AG10803 (cell line): Measurements from ENCODE around the gene NUDT13.
"Not testable (repeated sequence)": the region's sequence is repeated elsewhere in the genome, so short reads cannot be mapped to it uniquely, and the experiment has no call there.

Experiments used
- DNase-seq: peaks from one replicate; pipeline ENCODE4 v3.0.0; 2010; ENCODE audit warnings: low read depth
- H3K4me3 ChIP-seq: 2 replicates; pipeline ENCODE4 v1.5.1; 2011; ENCODE audit warnings: mild to moderate bottlenecking, low read length, control low read depth
- TF ChIP-seq, protein P1 (sequence below): conservative IDR thresholded peaks from 2 replicates; pipeline ENCODE4 v1.5.1; 2011; ENCODE audit warnings: mild to moderate bottlenecking, low read length, control low read depth, inconsistent platforms

Gene NUDT13

DNA sequence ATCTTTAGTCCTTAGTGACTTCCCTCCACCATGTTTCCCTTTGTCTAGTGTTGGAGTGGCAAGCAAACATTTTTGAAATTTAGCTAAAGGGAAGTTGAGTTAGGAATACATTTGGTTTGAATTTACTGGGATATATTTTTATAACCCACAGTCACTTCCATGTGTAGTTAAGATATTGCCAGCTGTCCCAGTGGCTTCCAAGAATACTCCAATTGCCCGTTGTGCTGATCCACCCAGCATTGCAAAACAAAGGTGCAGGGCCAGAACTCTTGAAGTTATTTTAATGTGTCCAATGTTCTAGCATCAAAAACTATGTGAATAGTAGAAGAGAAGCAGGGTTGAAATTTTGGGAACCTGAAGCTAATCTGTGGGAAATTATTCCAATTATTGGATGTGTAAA lies 11.1 kb upstream of the NUDT13 start:
- DNase-seq: peak; percentile 67
- no peak overlapping the region for H3K4me3 ChIP-seq
- TF ChIP-seq, protein P1, sequence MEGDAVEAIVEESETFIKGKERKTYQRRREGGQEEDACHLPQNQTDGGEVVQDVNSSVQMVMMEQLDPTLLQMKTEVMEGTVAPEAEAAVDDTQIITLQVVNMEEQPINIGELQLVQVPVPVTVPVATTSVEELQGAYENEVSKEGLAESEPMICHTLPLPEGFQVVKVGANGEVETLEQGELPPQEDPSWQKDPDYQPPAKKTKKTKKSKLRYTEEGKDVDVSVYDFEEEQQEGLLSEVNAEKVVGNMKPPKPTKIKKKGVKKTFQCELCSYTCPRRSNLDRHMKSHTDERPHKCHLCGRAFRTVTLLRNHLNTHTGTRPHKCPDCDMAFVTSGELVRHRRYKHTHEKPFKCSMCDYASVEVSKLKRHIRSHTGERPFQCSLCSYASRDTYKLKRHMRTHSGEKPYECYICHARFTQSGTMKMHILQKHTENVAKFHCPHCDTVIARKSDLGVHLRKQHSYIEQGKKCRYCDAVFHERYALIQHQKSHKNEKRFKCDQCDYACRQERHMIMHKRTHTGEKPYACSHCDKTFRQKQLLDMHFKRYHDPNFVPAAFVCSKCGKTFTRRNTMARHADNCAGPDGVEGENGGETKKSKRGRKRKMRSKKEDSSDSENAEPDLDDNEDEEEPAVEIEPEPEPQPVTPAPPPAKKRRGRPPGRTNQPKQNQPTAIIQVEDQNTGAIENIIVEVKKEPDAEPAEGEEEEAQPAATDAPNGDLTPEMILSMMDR: no peak

GRCh38 chr10:73106301-73106700 lies 4.0 kb upstream of the NUDT13 start:
- TF ChIP-seq, protein P1: no peak
- H3K4me3 ChIP-seq: no peak overlapping the region
- DNase-seq: no peak

GRCh38 chr10:73109248-73109652 lies 1.0 kb upstream of the NUDT13 start:
- not testable (repeated sequence) for H3K4me3 ChIP-seq, DNase-seq

DNA sequence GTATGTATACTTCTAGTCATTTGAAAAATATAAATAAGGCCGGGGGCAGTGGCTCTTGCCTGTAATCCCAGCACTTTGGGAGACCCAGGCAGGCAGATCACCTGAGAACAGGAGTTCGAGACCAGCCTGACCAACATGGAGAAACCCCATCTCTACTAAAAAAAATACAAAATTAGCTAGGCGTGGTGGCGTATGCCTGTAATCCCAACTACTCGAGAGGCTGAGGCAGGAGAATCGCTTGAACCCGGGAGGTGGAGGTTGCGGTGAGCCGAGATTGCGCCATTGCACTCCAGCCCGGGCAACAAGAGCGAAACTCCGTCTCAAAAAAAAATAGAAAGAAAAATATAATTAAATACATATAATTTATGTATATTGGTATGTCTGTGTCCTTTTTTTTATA lies 1.8 kb downstream of the NUDT13 start:
- not testable (repeated sequence) for DNase-seq, H3K4me3 ChIP-seq

DNA sequence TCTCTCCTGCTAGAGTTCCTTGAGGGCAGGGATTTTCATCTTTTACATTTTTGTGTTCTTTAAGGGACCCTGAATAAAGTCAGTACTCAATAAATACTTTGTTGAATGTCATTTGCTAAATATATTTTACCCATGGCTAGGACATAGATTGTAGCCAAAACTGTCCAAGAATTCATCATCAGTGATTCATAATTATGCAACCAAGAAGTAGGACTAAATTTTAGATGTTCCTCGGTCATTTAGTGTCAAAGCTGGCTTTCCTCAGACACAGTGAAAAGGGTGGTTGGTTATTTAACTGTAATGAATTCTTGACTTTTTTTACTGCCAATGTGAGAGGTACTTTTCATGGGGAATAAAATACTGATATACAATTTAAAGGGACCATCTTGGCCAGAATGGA lies 3.3 kb downstream of the NUDT13 start:
- TF ChIP-seq, protein P1: no peak
- peak; percentile 56 for DNase-seq
- no peak overlapping the region for H3K4me3 ChIP-seq

DNA sequence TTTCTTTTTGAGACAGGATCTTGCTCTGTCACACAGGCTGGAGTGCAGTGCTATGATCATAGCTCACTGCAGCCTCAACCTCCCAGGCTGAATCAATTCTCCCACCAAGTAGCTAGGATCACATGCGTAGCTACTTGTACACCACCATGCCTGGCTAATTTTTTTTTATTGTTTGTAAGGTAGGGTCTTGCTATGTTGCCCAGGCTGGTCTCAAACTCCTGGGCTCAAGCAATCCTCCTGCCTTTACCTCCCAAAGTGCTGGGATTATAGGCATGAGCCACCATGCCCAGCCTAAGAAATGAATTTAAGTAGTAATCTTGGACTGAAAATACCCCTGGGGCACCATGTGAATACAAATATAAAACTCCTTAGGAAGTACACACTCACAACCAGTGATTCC lies 5.8 kb downstream of the NUDT13 start:
- DNase-seq: no peak
- no peak overlapping the region for H3K4me3 ChIP-seq
- TF ChIP-seq, protein P1: no peak

DNA sequence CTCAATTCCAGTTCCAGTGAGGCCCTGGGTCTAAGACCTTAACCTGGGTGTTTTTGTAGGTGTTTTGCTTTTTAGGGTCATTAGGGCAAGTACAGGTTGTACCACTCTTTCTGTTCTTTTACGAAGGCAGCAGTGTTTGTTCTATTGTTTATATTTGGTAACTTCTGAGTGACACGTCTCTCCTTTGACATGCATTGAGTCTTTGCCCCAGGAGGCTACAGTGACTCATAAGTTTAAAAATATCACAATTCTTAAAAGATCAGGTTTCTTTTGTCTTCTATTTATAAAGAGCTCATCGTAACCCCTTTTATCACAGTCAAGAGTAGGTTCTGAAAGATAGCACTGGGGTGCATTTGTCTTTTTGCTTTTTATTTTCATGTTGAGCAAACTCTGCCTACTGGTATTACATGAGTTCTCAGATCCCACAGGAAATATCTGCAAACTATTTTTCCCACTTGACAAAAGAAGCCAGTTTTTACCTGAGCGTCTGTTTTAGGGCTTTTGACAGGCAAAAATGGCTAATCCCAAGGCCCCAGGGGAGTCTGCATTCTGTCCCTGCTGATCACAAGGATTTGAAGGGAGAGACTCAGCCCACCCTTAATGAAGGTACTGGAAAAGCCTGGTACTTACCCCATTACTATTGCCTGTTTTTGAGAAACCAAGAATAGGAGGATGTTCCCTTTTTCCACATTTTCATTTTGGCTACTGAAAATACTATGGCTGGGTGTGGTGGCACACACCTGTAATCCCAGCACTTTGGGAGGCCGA lies 7.9 kb downstream of the NUDT13 start:
- TF ChIP-seq, protein P1: no peak
- no peak overlapping the region for H3K4me3 ChIP-seq
- DNase-seq: no peak

DNA sequence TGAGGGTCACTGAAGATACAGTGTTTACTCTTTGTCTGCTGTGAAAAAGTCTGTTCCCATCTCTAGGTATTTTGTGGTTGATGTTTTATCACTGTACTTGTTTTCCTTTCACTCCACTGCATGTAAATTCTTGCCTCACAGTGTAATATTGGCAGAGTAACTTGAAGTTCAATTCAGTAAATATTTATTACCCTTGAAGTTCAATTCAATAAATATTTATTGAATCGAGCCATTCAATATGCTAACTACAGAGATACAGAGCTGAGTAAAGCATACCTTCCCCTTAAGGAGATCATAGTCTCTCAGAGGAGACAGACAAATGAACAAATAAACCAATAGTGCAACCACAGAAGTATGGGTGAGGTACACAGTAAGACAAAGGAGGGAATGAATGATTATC lies 9.2 kb downstream of the NUDT13 start:
- no peak for DNase-seq
- H3K4me3 ChIP-seq: no peak overlapping the region
- TF ChIP-seq, protein P1: no peak
